Endodermal cell (in vitro differentiated cells): Measurements from ENCODE around the gene MGME1. TPM values are rescaled to one million over a fixed set of nuclear protein-coding genes. Genes with fewer than 3 reads are reported as not detected.

Experiments used
- DNase-seq: peaks from one replicate; pipeline ENCODE4 v3.0.0-alpha.2; 2017
- H3K27ac ChIP-seq: 2 replicates; pipeline ENCODE4 v1.5.1; 2013; ENCODE audit warnings: mild to moderate bottlenecking, low read depth, low read length, moderate library complexity
- H3K27me3 ChIP-seq: 2 replicates; pipeline ENCODE4 v1.6.1; 2013; ENCODE audit warnings: mild to moderate bottlenecking, low read length, moderate library complexity; ENCODE audit not compliant: insufficient read depth, control insufficient read depth, poor library complexity, severe bottlenecking
- H3K36me3 ChIP-seq: 2 replicates; pipeline ENCODE4 v1.7.0; 2013; ENCODE audit warnings: mild to moderate bottlenecking, low read length, moderate library complexity; ENCODE audit not compliant: control insufficient read depth, insufficient read depth
- H3K4me1 ChIP-seq: one replicate; pipeline ENCODE4 v1.7.0; 2013; ENCODE audit warnings: low read length; ENCODE audit not compliant: control insufficient read depth, insufficient read depth
- H3K4me3 ChIP-seq: 2 replicates; pipeline ENCODE4 v1.5.1; 2013; ENCODE audit warnings: mild to moderate bottlenecking, low read length, moderate library complexity
- H3K9ac ChIP-seq: 2 replicates; pipeline ENCODE4 v1.6.1; 2013; ENCODE audit warnings: mild to moderate bottlenecking, low read length, moderate library complexity; ENCODE audit not compliant: poor library complexity, severe bottlenecking; ENCODE audit errors: extremely low read depth
- H3K9me3 ChIP-seq: 2 replicates; pipeline ENCODE4 v1.6.1; 2013; ENCODE audit warnings: mild to moderate bottlenecking, low read length, moderate library complexity; ENCODE audit not compliant: control insufficient read depth
- H3K27ac Mint-ChIP-seq: 2 replicates; pipeline ENCODE4 v1.8.0; 2020; ENCODE audit warnings: mixed read lengths
- H3K27me3 Mint-ChIP-seq: 2 replicates; pipeline ENCODE4 v1.8.0; 2021; ENCODE audit warnings: mild to moderate bottlenecking, mixed read lengths; ENCODE audit not compliant: insufficient read depth
- H3K36me3 Mint-ChIP-seq: 2 replicates; pipeline ENCODE4 v1.8.0; 2020; ENCODE audit warnings: low read depth, mixed read lengths
- H3K4me1 Mint-ChIP-seq: 2 replicates; pipeline ENCODE4 v1.8.0; 2020; ENCODE audit warnings: mixed read lengths
- H3K4me3 Mint-ChIP-seq: 2 replicates; pipeline ENCODE4 v1.8.0; 2020; ENCODE audit warnings: mild to moderate bottlenecking, moderate library complexity, mixed read lengths
- H3K9me3 Mint-ChIP-seq: 2 replicates; pipeline ENCODE4 v1.8.0; 2020; ENCODE audit warnings: mild to moderate bottlenecking, mixed read lengths
- WGBS, 2 experiments: methylation state at CpG; one replicate each; pipeline versions ENCODE4 v1.1.5 to v1.1.7; 2013; ENCODE audit warnings: missing lambda C conversion rate in 2 of 2, mixed read lengths in 1 of 2; ENCODE audit not compliant: insufficient coverage in 1 of 2, insufficient read length in 1 of 2; 5-methylcytosine and 5-hydroxymethylcytosine counted together
- total RNA-seq, 2 donors: library from RNA; stranded (reverse); fragmentation: NEBNext Ultra II Directional in 1 of 2; extraction: Animal tissue kit (Norgen Biotek cat#: 25700) in 1 of 2; gene quantifications; 2 replicates in 1 of 2; 3 replicates in 1 of 2; pipeline ENCODE4 v1.2.1, GENCODE V29; 2021
- TF ChIP-seq, protein P1 (sequence below): fragments of 200-600 bp; sonication (generic); conservative IDR thresholded peaks from 2 replicates; pipeline ENCODE4 v1.5.0; 2021; ENCODE audit warnings: antibody characterized with exemption, mild to moderate bottlenecking

Gene MGME1
- total RNA-seq, 2 donors from 2014 or later = 31.2 to 36.7 TPM

DNA sequence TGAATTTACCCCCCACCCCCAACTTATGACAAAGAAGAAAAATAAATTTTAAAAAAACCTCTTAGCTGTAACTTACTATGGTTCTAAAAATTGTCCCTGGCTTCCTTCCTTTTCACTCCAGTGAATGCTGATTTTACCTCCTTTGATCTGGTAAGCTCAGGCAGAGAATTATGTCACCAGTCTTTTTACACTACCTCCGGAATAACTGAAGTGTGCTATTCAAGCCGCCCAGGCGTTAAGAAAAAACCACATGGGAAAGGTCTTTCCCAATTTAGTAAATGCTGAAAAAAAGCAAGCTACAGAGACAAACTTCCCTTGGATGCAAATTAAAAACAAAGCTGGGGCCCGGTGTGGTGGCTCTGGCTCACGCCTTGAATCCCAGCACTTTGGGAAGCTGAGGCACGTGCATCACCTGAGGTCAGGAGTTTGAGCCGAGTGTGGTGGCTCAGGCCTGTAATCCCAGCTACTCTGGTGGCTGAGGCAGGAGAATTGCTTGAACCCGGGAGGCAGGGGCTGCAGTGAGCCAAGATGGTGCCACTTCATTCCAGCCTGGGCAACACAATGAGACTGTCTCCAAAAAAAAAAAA is 12.6 kb upstream of the MGME1 start:
- TF ChIP-seq, protein P1, sequence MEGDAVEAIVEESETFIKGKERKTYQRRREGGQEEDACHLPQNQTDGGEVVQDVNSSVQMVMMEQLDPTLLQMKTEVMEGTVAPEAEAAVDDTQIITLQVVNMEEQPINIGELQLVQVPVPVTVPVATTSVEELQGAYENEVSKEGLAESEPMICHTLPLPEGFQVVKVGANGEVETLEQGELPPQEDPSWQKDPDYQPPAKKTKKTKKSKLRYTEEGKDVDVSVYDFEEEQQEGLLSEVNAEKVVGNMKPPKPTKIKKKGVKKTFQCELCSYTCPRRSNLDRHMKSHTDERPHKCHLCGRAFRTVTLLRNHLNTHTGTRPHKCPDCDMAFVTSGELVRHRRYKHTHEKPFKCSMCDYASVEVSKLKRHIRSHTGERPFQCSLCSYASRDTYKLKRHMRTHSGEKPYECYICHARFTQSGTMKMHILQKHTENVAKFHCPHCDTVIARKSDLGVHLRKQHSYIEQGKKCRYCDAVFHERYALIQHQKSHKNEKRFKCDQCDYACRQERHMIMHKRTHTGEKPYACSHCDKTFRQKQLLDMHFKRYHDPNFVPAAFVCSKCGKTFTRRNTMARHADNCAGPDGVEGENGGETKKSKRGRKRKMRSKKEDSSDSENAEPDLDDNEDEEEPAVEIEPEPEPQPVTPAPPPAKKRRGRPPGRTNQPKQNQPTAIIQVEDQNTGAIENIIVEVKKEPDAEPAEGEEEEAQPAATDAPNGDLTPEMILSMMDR = no peak
- Mint-ChIP-seq H3K4me3 (no peak overlapping the region), H3K9me3 (no peaks in the 10 kb centered on the region), H3K27ac (peak overlapping the region; percentile 61), H3K4me1 (peaks cover 35% of the 10 kb centered on the region), H3K36me3 (peaks cover 71% of the 10 kb centered on the region), H3K27me3 (no peaks in the 10 kb centered on the region)
- Histone ChIP-seq H3K36me3 (peaks cover 81% of the 10 kb centered on the region), H3K9me3 (no peaks in the 10 kb centered on the region), H3K27ac (no peak overlapping the region), H3K27me3 (no peaks in the 10 kb centered on the region), H3K4me3 (no peak overlapping the region), H3K4me1 (peaks cover 21% of the 10 kb centered on the region), H3K9ac (no peak overlapping the region)
- 93 to 94% methylated on average over 7 to 8 of the region's 8 CpGs for WGBS, 2 experiments
- no peak for DNase-seq

DNA sequence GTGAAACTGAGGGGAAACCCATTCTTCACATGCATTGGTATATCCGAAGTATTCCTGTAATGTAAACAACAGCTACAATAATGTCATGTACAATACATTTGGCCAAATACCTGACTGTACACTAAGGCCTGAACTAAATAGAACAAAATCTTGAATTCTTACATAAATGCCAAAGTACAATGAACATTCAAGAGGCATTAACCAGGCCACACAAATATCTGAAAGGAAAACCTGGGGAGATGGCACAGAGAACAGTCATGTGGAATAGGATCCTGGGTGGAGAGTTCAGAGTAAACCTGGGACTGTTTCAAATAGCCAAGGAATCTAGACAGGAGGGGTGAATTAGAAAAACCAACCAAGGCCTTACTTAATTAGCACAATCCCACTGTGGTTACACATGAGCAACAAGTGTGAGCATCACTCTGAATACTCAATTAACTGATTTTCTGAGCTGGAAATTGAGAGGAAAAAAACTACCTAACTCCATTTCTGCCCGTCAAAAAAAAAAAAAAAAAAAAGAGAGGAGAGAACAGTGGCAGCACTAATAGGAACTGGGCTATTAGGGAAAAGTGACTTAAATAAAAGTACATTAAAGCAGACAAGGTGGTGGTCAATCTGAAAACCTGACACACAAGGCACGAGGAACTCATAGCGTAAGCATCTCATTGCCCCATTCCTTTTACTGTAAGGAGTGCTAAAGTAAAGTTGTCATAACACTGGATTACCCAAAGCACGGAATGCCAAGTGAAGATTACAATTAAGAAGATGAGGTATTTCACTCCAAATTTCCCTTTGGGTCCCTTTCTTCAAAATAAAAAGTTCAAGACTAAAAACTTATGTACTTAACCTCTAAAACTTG is 11.1 kb upstream of the MGME1 start:
- peaks cover 48% of the 10 kb centered on the region for H3K4me1 Mint-ChIP-seq
- peak overlapping the region; percentile 57 for H3K27ac Mint-ChIP-seq
- WGBS, 2 experiments = 93 to 96% methylated on average over 3 to 5 of the region's 5 CpGs
- H3K9me3 Mint-ChIP-seq = no peaks in the 10 kb centered on the region
- peaks cover 64% of the 10 kb centered on the region for H3K36me3 Mint-ChIP-seq
- peaks cover 24% of the 10 kb centered on the region for H3K4me1 ChIP-seq
- H3K36me3 ChIP-seq = peaks cover 72% of the 10 kb centered on the region
- TF ChIP-seq, protein P1 = no peak
- H3K27ac ChIP-seq = no peak overlapping the region
- no peaks in the 10 kb centered on the region for H3K27me3 ChIP-seq
- H3K4me3 ChIP-seq = no peak overlapping the region
- DNase-seq = no peak
- no peak overlapping the region for H3K4me3 Mint-ChIP-seq
- no peaks in the 10 kb centered on the region for H3K9me3 ChIP-seq
- H3K27me3 Mint-ChIP-seq = no peaks in the 10 kb centered on the region
- H3K9ac ChIP-seq = no peak overlapping the region

DNA sequence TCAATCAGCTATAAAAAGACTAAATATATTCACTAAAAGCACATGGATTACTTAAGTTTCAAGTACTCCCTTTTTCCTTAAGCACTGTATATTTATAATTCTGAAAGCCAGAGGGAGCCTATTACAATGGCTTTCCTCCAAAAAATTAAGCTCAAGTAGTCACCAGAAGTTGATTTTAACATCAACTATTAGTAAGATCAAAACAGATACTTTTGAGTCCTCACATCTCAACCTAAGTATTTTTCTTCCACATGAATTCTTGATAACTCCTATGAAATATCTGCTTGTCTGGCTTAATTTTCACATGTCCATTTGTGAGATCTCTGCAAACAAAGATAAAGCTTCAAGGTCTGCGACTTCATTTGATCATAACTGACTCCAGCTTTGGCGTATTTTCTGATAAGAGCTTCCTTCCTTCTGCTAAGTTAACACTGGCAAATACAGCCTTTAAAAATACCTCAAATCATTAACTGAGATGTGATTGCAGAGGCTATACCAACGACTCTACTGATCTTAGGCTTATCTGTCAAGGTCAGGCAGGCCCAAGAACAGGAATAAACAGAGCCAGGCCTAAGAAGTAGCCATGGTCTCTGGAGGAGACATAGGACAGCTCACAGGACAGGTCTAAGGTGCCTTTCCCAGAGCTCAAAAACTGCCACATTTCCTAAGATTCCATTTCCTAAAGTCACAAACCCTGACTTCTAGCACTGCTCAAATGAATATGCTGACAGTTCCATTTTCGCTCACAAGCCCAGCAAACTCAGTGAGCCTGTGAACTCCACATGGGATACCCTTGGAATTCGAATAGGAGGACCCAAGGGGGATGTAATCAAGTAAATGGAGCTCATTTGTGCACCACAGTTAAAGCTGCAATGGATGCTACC is 10.2 kb upstream of the MGME1 start:
- H3K4me3 ChIP-seq = peak overlapping the region; percentile 22
- H3K36me3 ChIP-seq = peaks cover 72% of the 10 kb centered on the region
- Mint-ChIP-seq H3K9me3 (no peaks in the 10 kb centered on the region), H3K36me3 (peaks cover 63% of the 10 kb centered on the region), H3K27me3 (no peaks in the 10 kb centered on the region), H3K4me1 (peaks cover 57% of the 10 kb centered on the region), H3K4me3 (no peak overlapping the region), H3K27ac (peak overlapping the region; percentile 57)
- no peak for DNase-seq
- TF ChIP-seq, protein P1 = no peak
- H3K4me1 ChIP-seq = peaks cover 26% of the 10 kb centered on the region
- no peaks in the 10 kb centered on the region for H3K9me3 ChIP-seq
- 84 to 85% methylated on average over 5 of the region's 5 CpGs for WGBS, 2 experiments
- H3K27ac ChIP-seq = no peak overlapping the region
- no peak overlapping the region for H3K9ac ChIP-seq
- no peaks in the 10 kb centered on the region for H3K27me3 ChIP-seq
